GM12878 (cell line): ENCODE results near the gene FMN2.

Experiments
- ATF2 ChIP-seq: IDR thresholded peaks from 2 replicates; pipeline ENCODE4 v1.6.1; 2012; ENCODE audit warnings: low read length, inconsistent platforms
- IKZF2 ChIP-seq, 2 experiments: fragments of 450-650 bp; IDR thresholded peaks; 2 replicates each; pipeline ENCODE4 v1.6.1; 2017; ENCODE audit warnings: mild to moderate bottlenecking in 2 of 2, moderate library complexity in 2 of 2
- SIN3A ChIP-seq: IDR thresholded peaks from 2 replicates; pipeline ENCODE4 v1.6.1; 2012; ENCODE audit warnings: low read depth, low read length, improper control_type of control experiment
- SMC3 ChIP-seq: IDR thresholded peaks from 2 replicates; pipeline ENCODE4 v1.6.1; 2011; ENCODE audit warnings: low read length, improper control_type of control experiment, borderline replicate concordance

GRCh38 chr1:240235521-240236288 lies 144.0 kb downstream of the FMN2 start:
- no peak for TF ChIP-seq IKZF2 (IDR thresholded peaks at IDR 0.05)
- TF ChIP-seq SIN3A: no peak
- TF ChIP-seq SMC3: no peak
- no peak for TF ChIP-seq ATF2
